Panc1 (cell line): ENCODE results near the gene DAGLA. TPM values are rescaled to one million over a fixed set of nuclear protein-coding genes. Genes with fewer than 3 reads are reported as not detected.

Experiments
- ATAC-seq: fragments of 200-7000 bp; cut with Tn5 transposase; 2 replicates; pipeline ENCODE4 v1.9.1; 2020; ENCODE audit warnings: mild to moderate bottlenecking, moderate library complexity
- BruUV-seq: library from RNA; stranded (reverse); fragments of 400-500 nt; replicated peaks from 2 replicates; lab custom pipeline; 2021; lab: Mats Ljungman, UMichigan
- CTCF ChIA-PET: fragments of 300-600 bp; sonication (Branson Sonifier 250); formaldehyde crosslinking; loops from one replicate; lab custom pipeline; 2022; ENCODE audit warnings: antibody characterized with exemption; lab: Charles Lee
- POLR2A ChIA-PET: fragments of 300-600 bp; sonication (Branson Sonifier 250); formaldehyde crosslinking; loops from one replicate; lab custom pipeline; 2022; ENCODE audit warnings: antibody characterized with exemption; lab: Charles Lee
- DNase-seq: peaks from one replicate; pipeline ENCODE4 v3.0.0-alpha.2; 2010; ENCODE audit warnings: low read depth, low spot score
- H3K27ac ChIP-seq: 2 replicates; pipeline ENCODE4 v1.5.1; 2011; ENCODE audit warnings: mild to moderate bottlenecking, low read length, inconsistent platforms
- H3K27me3 ChIP-seq: fragments of 200-500 bp; sonication (Bioruptor generic); 2 replicates; pipeline ENCODE4 v1.6.0; 2014; ENCODE audit warnings: low read length, inconsistent platforms; ENCODE audit not compliant: control insufficient read depth, insufficient read depth
- H3K36me3 ChIP-seq: fragments of 200-500 bp; sonication (Bioruptor generic); 2 replicates; pipeline ENCODE4 v1.5.1; 2014; ENCODE audit warnings: inconsistent platforms, mild to moderate bottlenecking, low read length, moderate library complexity; ENCODE audit not compliant: control insufficient read depth, insufficient read depth
- H3K4me1 ChIP-seq: 2 replicates; pipeline ENCODE4 v1.5.1; 2011; ENCODE audit warnings: inconsistent platforms, mild to moderate bottlenecking, low read length, moderate library complexity; ENCODE audit not compliant: control insufficient read depth, insufficient read depth
- H3K4me3 ChIP-seq, 2 experiments: 2 replicates each; pipeline ENCODE4 v1.5.1; 2011 to 2012; ENCODE audit warnings: low read depth in 2 of 2, low read length in 2 of 2, mild to moderate bottlenecking in 2 of 2, inconsistent platforms in 1 of 2, moderate library complexity in 1 of 2
- H3K9me3 ChIP-seq: fragments of 200-500 bp; sonication (Bioruptor generic); 2 replicates; pipeline ENCODE4 v1.5.1; 2014; ENCODE audit warnings: low read depth, mild to moderate bottlenecking, inconsistent platforms, low read length, moderate library complexity; ENCODE audit not compliant: control insufficient read depth, insufficient read depth
- CTCF ChIP-seq: fragments of 450-650 bp; IDR thresholded peaks from 2 replicates; pipeline ENCODE4 v1.5.1; 2017; ENCODE audit warnings: mild to moderate bottlenecking
- POLR2AphosphoS5 ChIP-seq: IDR thresholded peaks from 2 replicates; pipeline ENCODE4 v1.6.1; 2012; ENCODE audit warnings: mild to moderate bottlenecking, low read depth, low read length, moderate library complexity
- REST ChIP-seq, 2 experiments: IDR thresholded peaks; 2 replicates each; pipeline ENCODE4 v1.6.1; 2011 to 2012; ENCODE audit warnings: low read depth in 2 of 2, control low read depth in 1 of 2, low read length in 1 of 2, mild to moderate bottlenecking in 1 of 2, moderate library complexity in 1 of 2; ENCODE audit not compliant: insufficient read depth in 1 of 2
- SIN3A ChIP-seq: IDR thresholded peaks from 2 replicates; pipeline ENCODE4 v1.6.1; 2012; ENCODE audit warnings: low read depth, mild to moderate bottlenecking, low read length, moderate library complexity, borderline replicate concordance; ENCODE audit not compliant: insufficient read depth
- TCF7L2 ChIP-seq: IDR thresholded peaks from 2 replicates; pipeline ENCODE4 v1.6.1; 2011; ENCODE audit warnings: mild to moderate bottlenecking, low read depth, low read length, inconsistent platforms
- in situ Hi-C: cut with HindIII; loops from 2 replicates; pipeline ENCODE4 v1.10.0; 2016; ENCODE audit warnings: low sequenced_read_pairs, low pct_unique_long_range_greater_than_20kb
- intact Hi-C: fragments of 100-400 bp; cut with micrococcal nuclease; formaldehyde crosslinking; loops from one replicate; pipeline ENCODE4 v1.10.0; 2022; ENCODE audit not compliant: unreplicated experiment
- total RNA-seq: library from RNA; stranded (reverse); gene quantifications from one replicate; pipeline ENCODE4 v1.2.1, GENCODE V29; 2021; ENCODE audit not compliant: unreplicated experiment

Gene DAGLA
- total RNA-seq, 1 experiment from 2014 or later = 6.4 TPM

- Histone ChIP-seq H3K9me3 (no peaks in the 10 kb centered on the region), H3K36me3 (no peaks in the 10 kb centered on the region), H3K4me1 (no peaks in the 10 kb centered on the region), H3K27ac (no peak overlapping the region), H3K4me3 (no peak overlapping the region), H3K27me3 (no peaks in the 10 kb centered on the region)
- in situ Hi-C loops (no loop called here), intact Hi-C loops (no loop called here)
- ATAC-seq (no peak), DNase-seq (no peak)
- TF ChIP-seq REST (IDR thresholded peaks at IDR 0.05; ENCODE audit: insufficient read depth in 1 of 2, low read depth in 2 of 2, low read length in 1 of 2) (no peak), SIN3A (no peak), CTCF (no peak), TCF7L2 (no peak), POLR2AphosphoS5 (no peak)
- POLR2A ChIA-PET = no interaction called here
- CTCF ChIA-PET = no interaction called here
- no TSS peak for BruUV-seq
Observed at GRCh38 chr11:61712314-61712713, 32.1 kb downstream of the DAGLA start.

- no peak overlapping the region for H3K4me3 ChIP-seq
- H3K4me1 ChIP-seq = 0 out of 2 replicates have a peak, but pooled peaks cover 3% of the 10 kb centered on the region
- no peaks in the 10 kb centered on the region for H3K36me3 ChIP-seq
- TF ChIP-seq TCF7L2 = no peak
- TF ChIP-seq POLR2AphosphoS5 = no peak
- no peak for TF ChIP-seq CTCF
- no peak for TF ChIP-seq SIN3A
- TF ChIP-seq REST (IDR thresholded peaks at IDR 0.05; ENCODE audit: insufficient read depth in 1 of 2, low read depth in 2 of 2, low read length in 1 of 2) = no peak
- in situ Hi-C loops (no loop called here), intact Hi-C loops (no loop called here)
- BruUV-seq = no TSS peak
- H3K27me3 ChIP-seq = no peaks in the 10 kb centered on the region
- ATAC-seq (no peak), DNase-seq (no peak)
- H3K27ac ChIP-seq = no peak overlapping the region
- CTCF ChIA-PET = interaction anchor here (0.6 kb wide), 1 partner anchor 250 kb away, joined by 14 read pairs; no protein-coding TSS in a partner anchor
- no peaks in the 10 kb centered on the region for H3K9me3 ChIP-seq
- POLR2A ChIA-PET = no interaction called here
Observed at GRCh38 chr11:61712846-61713245, 32.7 kb downstream of the DAGLA start.
